GM21529 (cell line): ENCODE results near the gene BCAS3.

ENCODE experiments used
- ATAC-seq: cut with Tn5 transposase; IDR thresholded peaks from one replicate; pipeline ENCODE4 v1.9.1; 2021; ENCODE audit not compliant: unreplicated experiment

BCAS3 gene

GRCh38 chr17:61387511-61388305, 710.1 kb downstream of the BCAS3 start:
- ATAC-seq, result no peak

DNA sequence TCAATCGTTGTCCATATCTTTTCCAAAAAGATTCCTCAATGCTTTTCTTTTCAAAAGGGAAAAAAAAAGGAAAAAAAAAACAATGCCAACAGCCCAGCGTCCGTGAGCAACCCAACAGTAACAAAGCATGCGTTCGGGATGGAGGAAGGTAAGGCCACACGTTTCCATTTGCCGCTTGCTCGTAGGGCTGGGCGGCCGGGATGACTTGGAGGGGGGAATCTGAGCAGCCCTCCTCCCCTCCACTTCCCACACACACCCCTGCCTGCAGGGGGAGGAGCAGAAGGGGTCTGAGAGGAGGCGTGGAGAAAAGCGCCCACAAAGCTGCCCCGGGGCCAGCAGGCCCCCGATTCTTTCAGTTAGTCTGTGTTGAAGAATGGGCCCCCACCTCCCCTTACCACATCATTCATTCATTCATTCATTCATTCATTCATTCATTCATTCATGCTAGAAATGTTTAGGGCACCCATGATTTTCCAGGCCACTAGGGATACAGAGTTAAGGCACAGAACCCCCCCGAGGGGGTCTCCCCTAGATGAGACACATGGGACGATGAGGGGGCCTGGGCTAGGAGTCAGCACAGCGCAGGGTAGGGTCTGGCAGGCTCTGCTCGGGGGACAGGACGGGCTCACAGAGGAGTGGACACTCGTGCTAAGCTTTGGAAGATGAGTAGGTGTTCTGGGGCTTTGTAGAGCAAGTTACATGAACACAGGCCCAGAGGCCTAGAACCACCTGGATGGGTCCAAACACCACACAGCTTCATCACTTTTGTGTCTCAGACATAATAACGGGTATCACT, 711.1 kb downstream of the BCAS3 start:
- ATAC-seq, result no peak

- ATAC-seq, result no peak
These were observed 712.2 kb downstream of the BCAS3 start for GRCh38 chr17:61389670-61390478.

GRCh38 chr17:61390479-61390791, 712.8 kb downstream of the BCAS3 start:
- no peak for ATAC-seq

GRCh38 chr17:61391595-61392291, 714.1 kb downstream of the BCAS3 start:
- ATAC-seq, result no peak

- no peak for ATAC-seq
These were observed 715.0 kb downstream of the BCAS3 start for GRCh38 chr17:61392679-61393078.

DNA sequence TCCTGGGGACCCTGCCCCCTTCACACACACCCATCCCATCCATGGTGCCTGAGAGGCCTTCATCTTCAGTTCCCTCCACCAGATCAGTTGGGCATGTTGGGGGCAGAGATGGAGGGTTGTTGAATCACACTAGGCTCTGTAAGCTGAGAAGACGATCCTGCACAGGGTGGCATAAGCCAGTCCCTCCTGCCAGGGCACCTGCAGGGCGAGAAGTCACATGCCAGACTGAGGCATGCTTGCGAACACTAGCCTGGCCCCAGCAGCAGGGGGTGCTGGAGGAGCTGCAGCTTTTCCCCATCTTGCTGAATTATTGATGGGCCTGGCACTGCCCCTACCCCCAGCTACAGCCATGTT, 715.9 kb downstream of the BCAS3 start:
- no peak for ATAC-seq

DNA sequence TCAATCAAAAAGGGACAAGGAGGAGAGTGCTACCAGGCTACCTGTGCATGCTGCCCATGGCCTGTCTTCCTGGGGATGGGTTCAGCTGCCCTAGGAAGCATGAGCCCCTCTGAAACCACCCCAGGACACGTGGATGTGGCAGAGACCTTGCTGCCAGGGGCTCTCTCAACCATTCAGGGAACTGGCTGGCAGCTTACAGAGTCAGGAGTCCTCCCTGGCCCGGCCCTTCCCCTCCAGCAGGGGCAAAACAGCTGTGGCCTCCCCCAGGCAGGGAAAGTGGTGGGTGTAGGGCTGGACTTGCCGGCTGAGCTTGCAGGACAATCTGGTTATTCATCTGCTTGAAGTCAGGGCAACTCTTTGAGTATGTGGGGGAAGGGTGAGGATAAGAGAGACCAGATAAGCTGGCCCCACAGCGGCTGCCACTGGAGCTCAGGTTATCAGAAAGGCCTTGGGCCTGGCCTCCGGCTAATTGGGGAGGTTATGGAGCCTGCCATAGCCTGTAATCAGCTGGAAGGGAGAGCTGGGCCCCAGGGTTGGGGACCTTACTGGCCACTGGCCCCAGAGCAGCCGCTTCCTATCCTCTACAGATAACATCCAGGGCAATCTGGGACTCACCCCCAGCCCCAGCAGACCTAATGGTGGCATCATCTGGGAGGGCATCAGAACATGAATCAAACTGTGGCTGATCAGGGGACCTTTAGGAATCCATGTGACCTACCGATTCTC, 716.4 kb downstream of the BCAS3 start:
- ATAC-seq, result no peak

GRCh38 chr17:61394630-61395408, 717.2 kb downstream of the BCAS3 start:
- no peak for ATAC-seq

GRCh38 chr17:61395409-61395982, 717.8 kb downstream of the BCAS3 start:
- no peak for ATAC-seq

DNA sequence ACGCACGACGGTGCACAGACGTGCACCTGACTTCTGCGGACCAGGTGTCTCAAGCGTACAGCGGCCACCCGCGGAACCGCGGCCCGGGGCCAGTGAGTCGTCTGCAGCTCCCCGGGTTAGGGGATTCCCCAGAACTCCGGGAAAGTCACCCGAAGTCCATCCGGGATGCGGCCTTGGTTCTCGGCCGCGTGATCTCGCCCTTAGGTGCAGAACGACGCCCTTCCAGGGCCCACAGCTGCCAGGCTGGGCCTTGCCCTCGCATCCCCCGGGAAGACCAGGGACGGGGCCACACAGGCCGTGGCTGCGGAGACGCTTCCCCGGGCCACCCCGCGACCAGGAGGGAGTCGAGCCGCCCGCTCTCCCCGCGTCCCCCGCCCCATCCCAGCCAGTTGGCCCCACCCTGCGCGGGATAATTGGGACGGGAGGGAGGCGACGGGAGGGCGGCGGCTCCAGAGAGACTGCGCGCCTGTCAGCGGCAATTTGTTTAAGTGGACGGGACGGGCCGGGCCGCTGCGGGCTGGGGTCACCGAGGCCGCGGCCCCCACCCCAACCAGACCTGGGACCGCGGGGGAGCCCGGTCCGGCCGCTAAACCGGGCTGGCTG, 718.4 kb downstream of the BCAS3 start:
- no peak for ATAC-seq

DNA sequence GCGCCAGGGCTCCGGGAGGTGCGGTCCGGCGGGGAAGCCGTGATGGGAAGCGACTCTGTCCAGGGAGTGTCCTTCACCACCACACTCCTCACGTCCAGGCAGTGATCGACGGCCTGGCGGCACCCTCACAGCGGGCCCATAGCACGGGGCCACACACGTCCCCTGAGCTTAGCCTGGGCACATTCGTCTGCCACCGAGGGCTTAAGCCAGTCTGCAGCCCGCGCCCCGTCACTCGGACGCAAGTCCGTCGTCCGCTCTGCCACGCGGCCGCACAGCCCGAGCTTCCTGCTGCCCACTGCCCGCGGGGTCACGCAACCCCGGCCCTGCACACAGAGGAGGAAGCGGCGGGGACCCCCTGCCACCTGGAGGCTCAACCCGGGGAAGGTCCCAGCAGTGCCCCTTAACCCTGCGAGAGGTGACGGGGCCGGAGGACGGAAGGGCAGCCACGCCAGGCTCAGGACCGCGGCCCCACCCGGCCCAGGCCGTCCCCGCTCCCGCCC, 719.0 kb downstream of the BCAS3 start:
- ATAC-seq, result no peak

GRCh38 chr17:61397086-61397842, 719.6 kb downstream of the BCAS3 start:
- ATAC-seq, result no peak

DNA sequence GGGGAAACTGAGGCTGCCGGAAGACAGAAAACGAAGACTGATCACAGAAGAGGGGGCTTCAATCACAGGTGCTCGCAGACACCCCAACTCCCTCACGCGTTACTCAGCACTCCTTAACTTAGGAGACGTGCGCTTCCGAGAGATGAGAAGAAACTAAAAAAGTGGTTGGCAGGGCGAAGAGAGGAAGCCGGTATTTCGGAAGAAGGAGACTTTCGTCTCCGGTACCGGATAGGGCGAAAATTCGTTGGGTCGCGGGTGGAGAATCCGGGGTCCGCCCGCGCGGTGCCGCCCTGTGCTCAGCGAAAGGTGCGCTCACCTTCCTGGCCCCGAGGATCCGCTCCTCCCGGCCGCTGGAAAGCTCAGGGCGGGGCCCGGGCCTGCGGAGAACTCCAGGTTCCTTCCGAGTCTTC, 721.1 kb downstream of the BCAS3 start:
- no peak for ATAC-seq

- ATAC-seq, result no peak
These were observed 721.7 kb downstream of the BCAS3 start, which contains the start of gene TBX2 for GRCh38 chr17:61399131-61400065. TBX2 (plus strand) TSS chr17:61399843; CDS start chr17:61400177, 334 bp downstream.

DNA sequence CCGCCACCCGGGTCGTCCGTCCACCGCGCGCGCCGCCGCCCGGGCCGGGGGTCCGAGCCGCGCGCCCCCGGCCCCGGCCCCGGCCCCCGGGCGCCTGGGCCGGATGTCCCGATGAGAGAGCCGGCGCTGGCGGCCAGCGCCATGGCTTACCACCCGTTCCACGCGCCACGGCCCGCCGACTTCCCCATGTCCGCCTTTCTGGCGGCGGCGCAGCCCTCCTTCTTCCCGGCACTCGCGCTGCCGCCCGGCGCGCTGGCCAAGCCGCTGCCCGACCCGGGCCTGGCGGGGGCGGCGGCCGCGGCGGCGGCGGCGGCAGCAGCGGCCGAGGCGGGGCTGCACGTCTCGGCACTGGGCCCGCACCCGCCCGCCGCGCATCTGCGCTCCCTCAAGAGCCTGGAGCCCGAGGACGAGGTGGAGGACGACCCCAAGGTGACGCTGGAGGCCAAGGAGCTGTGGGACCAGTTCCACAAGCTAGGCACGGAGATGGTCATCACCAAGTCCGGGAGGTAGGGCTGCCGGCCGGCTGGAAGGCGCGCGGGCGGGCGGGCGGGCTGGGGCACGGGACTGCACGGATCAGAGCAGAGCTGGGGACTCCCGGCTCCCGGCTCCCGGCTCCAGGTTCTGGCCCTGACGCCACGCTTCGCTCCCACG, 722.5 kb downstream of the BCAS3 start:
- no peak for ATAC-seq
